WTC11 (cell line): Measurements from ENCODE around the gene UTY. TPM values are rescaled to one million over a fixed set of nuclear protein-coding genes. Genes with fewer than 3 reads are reported as not detected.

Experiments used
- ATAC-seq: fragments of 200-7000 bp; cut with Tn5 transposase; 2 replicates; pipeline ENCODE4 v1.10.0; 2021; ENCODE audit warnings: mild to moderate bottlenecking, moderate library complexity
- CTCF ChIA-PET: fragments of 300-600 bp; sonication (Branson Sonifier 250); formaldehyde crosslinking; loops from one replicate; lab custom pipeline; 2021; ENCODE audit warnings: antibody characterized with exemption; lab: Charles Lee
- POLR2A ChIA-PET: fragments of 350-600 bp; sonication (Branson Sonifier 250); formaldehyde crosslinking; loops from one replicate; lab custom pipeline; 2021; ENCODE audit warnings: antibody characterized with exemption; lab: Charles Lee
- DNase-seq: peaks from one replicate; pipeline ENCODE4 v3.0.0; 2021; ENCODE audit warnings: low spot score
- H3K27ac Mint-ChIP-seq: 2 replicates; pipeline ENCODE4 v1.8.0; 2021; ENCODE audit warnings: mixed read lengths
- H3K27me3 Mint-ChIP-seq: 2 replicates; pipeline ENCODE4 v1.8.0; 2021; ENCODE audit warnings: low read depth, mild to moderate bottlenecking, moderate library complexity, mixed read lengths
- H3K36me3 Mint-ChIP-seq: 2 replicates; pipeline ENCODE4 v1.8.0; 2021; ENCODE audit warnings: mixed read lengths
- H3K4me1 Mint-ChIP-seq: 2 replicates; pipeline ENCODE4 v1.8.0; 2022; ENCODE audit warnings: mixed read lengths
- H3K4me3 Mint-ChIP-seq: 2 replicates; pipeline ENCODE4 v1.8.0; 2021; ENCODE audit warnings: mild to moderate bottlenecking, moderate library complexity, mixed read lengths
- H3K9me3 Mint-ChIP-seq: 2 replicates; pipeline ENCODE4 v1.8.0; 2021; ENCODE audit warnings: mixed read lengths
- ATF1 ChIP-seq: sonication (generic); formaldehyde crosslinking; IDR thresholded peaks from 2 replicates; pipeline ENCODE4 v1.8.1; 2023; ENCODE audit warnings: mild to moderate bottlenecking, moderate library complexity, missing genetic modification reagents
- ATF2 ChIP-seq: sonication (generic); formaldehyde crosslinking; IDR thresholded peaks from 2 replicates; pipeline ENCODE4 v1.8.1; 2022; ENCODE audit warnings: low read depth, missing genetic modification reagents, borderline replicate concordance
- FOXK1 ChIP-seq: sonication (generic); formaldehyde crosslinking; IDR thresholded peaks from 2 replicates; pipeline ENCODE4 v1.8.0; 2022; ENCODE audit warnings: mild to moderate bottlenecking, moderate library complexity, missing genetic modification reagents
- HMGA2 ChIP-seq: fragments of 250-450 bp; sonication (Bioruptor Pico); IDR thresholded peaks from 2 replicates; pipeline ENCODE4 v1.4.0; 2021; ENCODE audit warnings: mild to moderate bottlenecking, moderate library complexity
- JAZF1 ChIP-seq: fragments of 250-450 bp; sonication (Bioruptor Pico); IDR thresholded peaks from 2 replicates; pipeline ENCODE4 v1.9.0; 2021; ENCODE audit warnings: moderate library complexity, mild to moderate bottlenecking, inconsistent platforms
- KAT7 ChIP-seq: sonication (generic); formaldehyde crosslinking; IDR thresholded peaks from 2 replicates; pipeline ENCODE4 v1.8.1; 2023; ENCODE audit warnings: missing genetic modification reagents, mild to moderate bottlenecking, borderline replicate concordance
- MAX ChIP-seq: sonication (generic); formaldehyde crosslinking; IDR thresholded peaks from 2 replicates; pipeline ENCODE4 v1.8.0; 2022; ENCODE audit warnings: mild to moderate bottlenecking, missing genetic modification reagents
- NFYB ChIP-seq: sonication (generic); formaldehyde crosslinking; conservative IDR thresholded peaks from 2 replicates; pipeline ENCODE4 v1.8.0; 2022; ENCODE audit warnings: low read depth, missing genetic modification reagents
- NR1H2 ChIP-seq: sonication (generic); formaldehyde crosslinking; IDR thresholded peaks from 2 replicates; pipeline ENCODE4 v1.9.0; 2021; ENCODE audit warnings: mild to moderate bottlenecking, moderate library complexity, missing genetic modification reagents
- PRRX2 ChIP-seq: fragments of 250-450 bp; sonication (Bioruptor Pico); IDR thresholded peaks from 2 replicates; pipeline ENCODE4 v1.8.0; 2021; ENCODE audit warnings: mild to moderate bottlenecking
- STAT6 ChIP-seq: sonication (generic); formaldehyde crosslinking; conservative IDR thresholded peaks from 2 replicates; pipeline ENCODE4 v1.8.1; 2023; ENCODE audit warnings: mild to moderate bottlenecking, low read depth, missing genetic modification reagents, moderate library complexity
- TCF7 ChIP-seq: sonication (generic); formaldehyde crosslinking; IDR thresholded peaks from 2 replicates; pipeline ENCODE4 v1.8.0; 2022; ENCODE audit warnings: mild to moderate bottlenecking, low read depth, missing genetic modification reagents, moderate library complexity
- USF1 ChIP-seq: sonication (generic); formaldehyde crosslinking; IDR thresholded peaks from 2 replicates; pipeline ENCODE4 v1.8.0; 2022; ENCODE audit warnings: mild to moderate bottlenecking, missing genetic modification reagents
- ZBTB21 ChIP-seq: sonication (generic); formaldehyde crosslinking; IDR thresholded peaks from 2 replicates; pipeline ENCODE4 v1.8.1; 2023; ENCODE audit warnings: mild to moderate bottlenecking, missing genetic modification reagents, borderline replicate concordance
- total RNA-seq: library from RNA; stranded (reverse); gene quantifications from 3 replicates; pipeline ENCODE4 v1.2.3, GENCODE V29; 2021
- TF ChIP-seq, protein P1 (sequence below): fragments of 250-450 bp; sonication (Bioruptor Pico); IDR thresholded peaks from 2 replicates; pipeline ENCODE4 v1.9.0; 2021; ENCODE audit warnings: mild to moderate bottlenecking, borderline replicate concordance
- TF ChIP-seq, protein P2 (sequence below): fragments of 200-600 bp; IDR thresholded peaks from 2 replicates; pipeline ENCODE4 v1.8.0; 2022; ENCODE audit warnings: antibody characterized with exemption

The UTY gene
- total RNA-seq, 1 experiment from 2014 or later, result 23.3 TPM

- Mint-ChIP-seq H3K36me3 (peaks cover 53% of the 10 kb centered on the region), H3K9me3 (peaks cover 19% of the 10 kb centered on the region), H3K27ac (no peak overlapping the region), H3K4me1 (peaks cover 2% of the 10 kb centered on the region; the same call in 1 of the 2 replicates), H3K27me3 (no peaks in the 10 kb centered on the region), H3K4me3 (no peak overlapping the region)
- ATAC-seq, result no peak
- POLR2A ChIA-PET, result no interaction called here
- DNase-seq, result no peak
- CTCF ChIA-PET, result interaction anchor here (0.8 kb wide), 1 partner anchor 110 kb away, joined by 3 read pairs; no protein-coding TSS in a partner anchor
- TF ChIP-seq, protein P1, sequence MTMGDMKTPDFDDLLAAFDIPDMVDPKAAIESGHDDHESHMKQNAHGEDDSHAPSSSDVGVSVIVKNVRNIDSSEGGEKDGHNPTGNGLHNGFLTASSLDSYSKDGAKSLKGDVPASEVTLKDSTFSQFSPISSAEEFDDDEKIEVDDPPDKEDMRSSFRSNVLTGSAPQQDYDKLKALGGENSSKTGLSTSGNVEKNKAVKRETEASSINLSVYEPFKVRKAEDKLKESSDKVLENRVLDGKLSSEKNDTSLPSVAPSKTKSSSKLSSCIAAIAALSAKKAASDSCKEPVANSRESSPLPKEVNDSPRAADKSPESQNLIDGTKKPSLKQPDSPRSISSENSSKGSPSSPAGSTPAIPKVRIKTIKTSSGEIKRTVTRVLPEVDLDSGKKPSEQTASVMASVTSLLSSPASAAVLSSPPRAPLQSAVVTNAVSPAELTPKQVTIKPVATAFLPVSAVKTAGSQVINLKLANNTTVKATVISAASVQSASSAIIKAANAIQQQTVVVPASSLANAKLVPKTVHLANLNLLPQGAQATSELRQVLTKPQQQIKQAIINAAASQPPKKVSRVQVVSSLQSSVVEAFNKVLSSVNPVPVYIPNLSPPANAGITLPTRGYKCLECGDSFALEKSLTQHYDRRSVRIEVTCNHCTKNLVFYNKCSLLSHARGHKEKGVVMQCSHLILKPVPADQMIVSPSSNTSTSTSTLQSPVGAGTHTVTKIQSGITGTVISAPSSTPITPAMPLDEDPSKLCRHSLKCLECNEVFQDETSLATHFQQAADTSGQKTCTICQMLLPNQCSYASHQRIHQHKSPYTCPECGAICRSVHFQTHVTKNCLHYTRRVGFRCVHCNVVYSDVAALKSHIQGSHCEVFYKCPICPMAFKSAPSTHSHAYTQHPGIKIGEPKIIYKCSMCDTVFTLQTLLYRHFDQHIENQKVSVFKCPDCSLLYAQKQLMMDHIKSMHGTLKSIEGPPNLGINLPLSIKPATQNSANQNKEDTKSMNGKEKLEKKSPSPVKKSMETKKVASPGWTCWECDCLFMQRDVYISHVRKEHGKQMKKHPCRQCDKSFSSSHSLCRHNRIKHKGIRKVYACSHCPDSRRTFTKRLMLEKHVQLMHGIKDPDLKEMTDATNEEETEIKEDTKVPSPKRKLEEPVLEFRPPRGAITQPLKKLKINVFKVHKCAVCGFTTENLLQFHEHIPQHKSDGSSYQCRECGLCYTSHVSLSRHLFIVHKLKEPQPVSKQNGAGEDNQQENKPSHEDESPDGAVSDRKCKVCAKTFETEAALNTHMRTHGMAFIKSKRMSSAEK (CRISPR knock-in tag), result no peak
- TF ChIP-seq USF1 (CRISPR knock-in tag), result no peak
- TF ChIP-seq NFYB (CRISPR knock-in tag), result no peak
Observed at GRCh38 chrY:13233901-13234300, 245.9 kb downstream of the UTY start.

DNA sequence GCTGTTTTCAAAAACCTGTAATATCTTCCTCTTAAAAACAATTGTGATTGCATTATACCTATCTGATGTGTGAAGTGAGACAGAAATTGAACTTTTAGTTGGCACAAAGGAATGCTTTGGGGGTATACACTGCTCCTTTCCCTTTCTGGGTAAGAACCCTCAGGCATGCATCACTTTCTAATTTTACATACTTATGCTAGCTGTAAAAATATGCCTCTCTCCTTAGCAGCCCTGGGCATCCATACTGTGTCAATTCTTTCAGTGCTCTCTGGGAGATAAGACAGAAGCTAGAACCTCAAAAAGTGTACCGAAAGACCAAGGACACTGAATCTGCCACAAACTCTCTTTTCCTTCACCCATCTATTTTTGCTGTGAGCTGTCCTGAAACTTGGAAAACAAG lies 246.7 kb downstream of the UTY start:
- ChIA-PET CTCF (no interaction called here), POLR2A (no interaction called here)
- H3K9me3 Mint-ChIP-seq, result peaks cover 19% of the 10 kb centered on the region
- H3K27me3 Mint-ChIP-seq, result no peaks in the 10 kb centered on the region
- ATAC-seq (no peak), DNase-seq (no peak)
- H3K4me1 Mint-ChIP-seq, result peaks cover 2% of the 10 kb centered on the region; the same call in 1 of the 2 replicates
- peaks cover 46% of the 10 kb centered on the region for H3K36me3 Mint-ChIP-seq
- no peak overlapping the region for H3K4me3 Mint-ChIP-seq
- H3K27ac Mint-ChIP-seq, result no peak overlapping the region
- TF ChIP-seq KAT7 (no peak), ZBTB21 (CRISPR knock-in tag) (no peak), FOXK1 (CRISPR knock-in tag) (no peak), NR1H2 (no peak), ATF1 (CRISPR knock-in tag) (no peak), MAX (CRISPR knock-in tag) (no peak), ATF2 (no peak), TCF7 (CRISPR knock-in tag) (no peak), JAZF1 (CRISPR knock-in tag) (no peak), PRRX2 (CRISPR knock-in tag) (no peak), HMGA2 (CRISPR knock-in tag) (no peak), STAT6 (CRISPR knock-in tag) (no peak)
- TF ChIP-seq, protein P2, sequence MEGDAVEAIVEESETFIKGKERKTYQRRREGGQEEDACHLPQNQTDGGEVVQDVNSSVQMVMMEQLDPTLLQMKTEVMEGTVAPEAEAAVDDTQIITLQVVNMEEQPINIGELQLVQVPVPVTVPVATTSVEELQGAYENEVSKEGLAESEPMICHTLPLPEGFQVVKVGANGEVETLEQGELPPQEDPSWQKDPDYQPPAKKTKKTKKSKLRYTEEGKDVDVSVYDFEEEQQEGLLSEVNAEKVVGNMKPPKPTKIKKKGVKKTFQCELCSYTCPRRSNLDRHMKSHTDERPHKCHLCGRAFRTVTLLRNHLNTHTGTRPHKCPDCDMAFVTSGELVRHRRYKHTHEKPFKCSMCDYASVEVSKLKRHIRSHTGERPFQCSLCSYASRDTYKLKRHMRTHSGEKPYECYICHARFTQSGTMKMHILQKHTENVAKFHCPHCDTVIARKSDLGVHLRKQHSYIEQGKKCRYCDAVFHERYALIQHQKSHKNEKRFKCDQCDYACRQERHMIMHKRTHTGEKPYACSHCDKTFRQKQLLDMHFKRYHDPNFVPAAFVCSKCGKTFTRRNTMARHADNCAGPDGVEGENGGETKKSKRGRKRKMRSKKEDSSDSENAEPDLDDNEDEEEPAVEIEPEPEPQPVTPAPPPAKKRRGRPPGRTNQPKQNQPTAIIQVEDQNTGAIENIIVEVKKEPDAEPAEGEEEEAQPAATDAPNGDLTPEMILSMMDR, result no peak
